BLaER1 (cell line): ENCODE measurements around the gene FAM149B1.

Source experiments
- H3K27ac ChIP-seq: shearing (Covaris generic); formaldehyde crosslinking; 2 replicates; pipeline ENCODE4 v1.8.1; 2022
- H3K27me3 ChIP-seq: shearing (Covaris generic); formaldehyde crosslinking; 2 replicates; pipeline ENCODE4 v1.8.1; 2022
- H3K36me3 ChIP-seq: shearing (Covaris generic); formaldehyde crosslinking; 2 replicates; pipeline ENCODE4 v1.8.1; 2022
- H3K4me1 ChIP-seq: shearing (Covaris generic); formaldehyde crosslinking; 2 replicates; pipeline ENCODE4 v1.8.1; 2022
- H3K4me2 ChIP-seq: shearing (Covaris generic); formaldehyde crosslinking; 2 replicates; pipeline ENCODE4 v1.8.1; 2022
- H3K4me3 ChIP-seq: shearing (Covaris generic); formaldehyde crosslinking; 2 replicates; pipeline ENCODE4 v1.8.1; 2022
- H3K9ac ChIP-seq: shearing (Covaris generic); formaldehyde crosslinking; 2 replicates; pipeline ENCODE4 v1.8.1; 2022
- H3K9me3 ChIP-seq: shearing (Covaris generic); formaldehyde crosslinking; 2 replicates; pipeline ENCODE4 v1.8.1; 2022
- H4K20me1 ChIP-seq: shearing (Covaris generic); formaldehyde crosslinking; 2 replicates; pipeline ENCODE4 v1.8.1; 2022
- Cebpa-rat ChIP-seq: shearing (Covaris generic); IDR thresholded peaks from 2 replicates; pipeline ENCODE4 v1.8.1; 2022

The FAM149B1 gene

DNA sequence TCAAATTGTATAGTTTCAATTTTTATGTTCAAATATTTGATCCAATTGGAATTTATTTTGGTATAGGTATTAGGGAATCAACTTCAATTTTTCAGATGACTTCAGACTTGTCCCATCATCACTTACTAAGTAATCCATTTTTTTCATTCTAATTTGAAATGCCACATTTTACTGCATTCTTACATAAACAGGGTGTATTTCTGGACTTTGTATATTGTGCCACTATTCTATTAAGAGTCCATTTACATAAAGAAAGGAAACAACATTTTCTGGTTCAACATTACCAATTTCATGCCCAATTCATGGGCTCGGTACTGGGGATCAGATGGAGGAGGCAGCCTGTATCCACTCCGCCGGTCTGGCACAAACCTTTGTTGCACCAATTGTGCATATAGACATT lies 15.9 kb upstream of the FAM149B1 start:
- Histone ChIP-seq H3K4me2 (no peak overlapping the region), H4K20me1 (0 out of 2 replicates have a peak, but pooled peaks cover 10% of the 10 kb centered on the region), H3K27ac (no peak overlapping the region), H3K9ac (no peak overlapping the region), H3K4me3 (no peak overlapping the region), H3K9me3 (no peaks in the 10 kb centered on the region), H3K36me3 (peaks cover 84% of the 10 kb centered on the region), H3K27me3 (no peaks in the 10 kb centered on the region), H3K4me1 (no peaks in the 10 kb centered on the region)
- no peak for TF ChIP-seq Cebpa-rat

DNA sequence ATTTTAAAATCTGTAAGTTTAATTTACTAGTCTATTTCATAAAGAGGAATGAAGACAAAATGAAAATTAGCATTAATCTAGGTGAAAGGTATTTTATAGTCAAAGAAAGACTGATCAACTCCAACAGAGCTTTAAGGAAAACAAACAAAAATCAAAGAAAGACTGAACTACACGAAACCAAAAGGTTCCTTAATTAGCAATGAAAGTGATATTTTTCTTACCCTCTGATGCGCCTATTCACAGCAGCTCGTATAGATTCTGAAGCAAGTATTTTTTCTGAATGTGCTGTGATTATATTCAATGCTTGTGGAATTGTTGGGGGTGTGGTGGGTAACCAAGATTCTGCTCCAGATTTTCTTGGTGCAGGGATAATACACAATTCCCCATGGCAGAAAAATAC lies 11.9 kb upstream of the FAM149B1 start:
- peaks cover 85% of the 10 kb centered on the region for H3K36me3 ChIP-seq
- no peaks in the 10 kb centered on the region for H3K9me3 ChIP-seq
- TF ChIP-seq Cebpa-rat = no peak
- H3K4me1 ChIP-seq = no peaks in the 10 kb centered on the region
- no peak overlapping the region for H3K4me2 ChIP-seq
- H4K20me1 ChIP-seq = peaks cover 21% of the 10 kb centered on the region
- H3K4me3 ChIP-seq = no peak overlapping the region
- no peak overlapping the region for H3K27ac ChIP-seq
- no peaks in the 10 kb centered on the region for H3K27me3 ChIP-seq
- no peak overlapping the region for H3K9ac ChIP-seq

GRCh38 chr10:73159038-73159648 lies 8.8 kb upstream of the FAM149B1 start:
- no peaks in the 10 kb centered on the region; the same call in 1 of the 2 replicates for H3K4me1 ChIP-seq
- no peak overlapping the region for H3K27ac ChIP-seq
- no peak overlapping the region for H3K9ac ChIP-seq
- no peaks in the 10 kb centered on the region for H3K27me3 ChIP-seq
- peaks cover 51% of the 10 kb centered on the region for H4K20me1 ChIP-seq
- H3K9me3 ChIP-seq = no peaks in the 10 kb centered on the region
- TF ChIP-seq Cebpa-rat = no peak
- H3K36me3 ChIP-seq = peaks cover 81% of the 10 kb centered on the region
- no peak overlapping the region for H3K4me2 ChIP-seq
- H3K4me3 ChIP-seq = no peak overlapping the region

DNA sequence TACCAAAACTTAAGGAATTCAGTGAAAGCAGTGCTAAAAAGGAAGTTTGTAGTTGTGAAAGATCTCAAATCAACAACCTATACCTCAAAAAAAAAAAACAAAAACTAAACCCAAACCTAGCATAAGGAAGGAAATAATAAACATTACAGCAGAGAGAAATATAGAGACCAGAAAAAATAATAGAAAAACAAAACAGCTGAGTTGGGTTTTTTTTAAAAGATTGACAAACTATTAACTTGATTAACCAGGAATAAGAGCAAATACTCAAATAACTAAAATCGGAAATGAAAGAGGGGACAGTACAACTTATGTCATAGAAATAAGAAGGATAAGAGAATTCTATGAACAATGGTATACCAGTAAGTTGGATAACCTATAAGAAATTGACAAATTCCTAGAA lies 6.8 kb upstream of the FAM149B1 start:
- peaks cover 72% of the 10 kb centered on the region for H3K36me3 ChIP-seq
- no peaks in the 10 kb centered on the region for H3K27me3 ChIP-seq
- H4K20me1 ChIP-seq = peaks cover 66% of the 10 kb centered on the region
- H3K4me2 ChIP-seq = no peak overlapping the region
- H3K27ac ChIP-seq = no peak overlapping the region
- no peaks in the 10 kb centered on the region for H3K9me3 ChIP-seq
- no peak overlapping the region for H3K9ac ChIP-seq
- H3K4me1 ChIP-seq = peaks cover 3% of the 10 kb centered on the region; the same call in 1 of the 2 replicates
- H3K4me3 ChIP-seq = no peak overlapping the region
- no peak for TF ChIP-seq Cebpa-rat

DNA sequence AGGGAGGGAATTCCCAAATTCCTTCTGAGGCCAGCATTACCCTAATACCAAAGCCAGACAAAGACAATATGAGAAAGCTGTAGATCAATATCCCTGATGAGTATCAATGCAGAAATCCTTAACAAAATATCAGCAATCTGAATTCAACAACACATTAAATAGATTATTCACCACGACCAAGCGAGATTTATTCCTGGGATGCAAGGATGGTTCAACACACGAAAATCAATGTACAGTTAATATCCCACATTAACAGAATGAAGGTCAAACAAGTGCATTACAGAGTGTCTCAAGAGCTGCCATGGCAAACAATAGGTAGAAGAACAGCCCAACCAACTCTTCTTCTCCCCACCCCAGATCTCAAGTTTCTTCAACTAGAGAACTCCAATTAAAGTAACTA lies 6.3 kb upstream of the FAM149B1 start:
- H3K9me3 ChIP-seq = no peaks in the 10 kb centered on the region
- H3K36me3 ChIP-seq = peaks cover 66% of the 10 kb centered on the region

DNA sequence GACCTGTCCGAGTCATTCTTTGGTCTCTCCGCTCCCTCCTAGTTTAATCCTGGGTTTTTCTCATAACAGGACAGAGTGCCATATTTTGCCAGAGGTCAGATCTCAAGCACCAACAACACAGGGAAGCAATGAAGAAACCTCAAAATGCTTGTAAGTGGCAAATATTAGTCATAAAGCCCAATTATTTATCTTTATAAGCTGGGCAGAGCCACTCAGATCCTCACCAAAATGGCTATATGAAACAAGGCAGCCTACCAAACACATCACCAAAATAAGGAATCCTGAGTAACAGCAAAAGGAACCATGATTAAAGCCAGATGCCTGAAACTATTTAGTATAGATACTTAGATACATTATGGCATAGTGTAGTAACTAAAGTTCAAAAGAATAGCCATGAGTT lies 4.8 kb upstream of the FAM149B1 start:
- H3K4me2 ChIP-seq = no peak overlapping the region
- H4K20me1 ChIP-seq = peaks cover 66% of the 10 kb centered on the region
- H3K27me3 ChIP-seq = no peaks in the 10 kb centered on the region
- peaks cover 52% of the 10 kb centered on the region for H3K36me3 ChIP-seq
- no peak overlapping the region for H3K27ac ChIP-seq
- H3K9me3 ChIP-seq = no peaks in the 10 kb centered on the region
- peaks cover 15% of the 10 kb centered on the region for H3K4me1 ChIP-seq
- no peak for TF ChIP-seq Cebpa-rat
- H3K4me3 ChIP-seq = no peak overlapping the region
- 0 out of 2 replicates have a peak overlapping the region, but pooled peaks have one; percentile 17 for H3K9ac ChIP-seq

More for the DNA sequence above, 6.3 kb upstream of the FAM149B1 start:
- H3K9ac ChIP-seq = no peak overlapping the region
- no peaks in the 10 kb centered on the region for H3K27me3 ChIP-seq
- H3K4me2 ChIP-seq = no peak overlapping the region
- no peak for TF ChIP-seq Cebpa-rat
- peaks cover 66% of the 10 kb centered on the region for H4K20me1 ChIP-seq
- H3K4me1 ChIP-seq = peaks cover 9% of the 10 kb centered on the region
- H3K27ac ChIP-seq = no peak overlapping the region
- H3K4me3 ChIP-seq = no peak overlapping the region

GRCh38 chr10:73166972-73167371 lies 947 bp upstream of the FAM149B1 start:
- peaks cover 30% of the 10 kb centered on the region for H3K36me3 ChIP-seq
- H3K9me3 ChIP-seq = no peaks in the 10 kb centered on the region
- no peak for TF ChIP-seq Cebpa-rat
- peak overlapping the region; percentile 90 for H3K9ac ChIP-seq
- peak overlapping the region; percentile 77 for H3K4me3 ChIP-seq
- peak overlapping the region; percentile 76 for H3K4me2 ChIP-seq
- H3K4me1 ChIP-seq = peaks cover 27% of the 10 kb centered on the region
- H3K27ac ChIP-seq = no peak overlapping the region; the same call in 1 of the 2 replicates
- peaks cover 37% of the 10 kb centered on the region for H4K20me1 ChIP-seq
- H3K27me3 ChIP-seq = no peaks in the 10 kb centered on the region

- H3K9me3 ChIP-seq = no peaks in the 10 kb centered on the region
- H3K9ac ChIP-seq = peak overlapping the region; percentile 90
- peak overlapping the region; percentile 86 for H3K27ac ChIP-seq
- H4K20me1 ChIP-seq = peaks cover 32% of the 10 kb centered on the region
- peak overlapping the region; percentile 76 for H3K4me2 ChIP-seq
- peaks cover 27% of the 10 kb centered on the region for H3K4me1 ChIP-seq
- H3K4me3 ChIP-seq = peak overlapping the region; percentile 77
- TF ChIP-seq Cebpa-rat = no peak
- no peaks in the 10 kb centered on the region for H3K27me3 ChIP-seq
- peaks cover 26% of the 10 kb centered on the region for H3K36me3 ChIP-seq
Observed at GRCh38 chr10:73167458-73167782, 499 bp upstream of the FAM149B1 start.

GRCh38 chr10:73168465-73168803 lies 515 bp downstream of the FAM149B1 start:
- Histone ChIP-seq H3K4me1 (peaks cover 27% of the 10 kb centered on the region), H3K4me2 (peak overlapping the region; percentile 96), H3K9ac (peak overlapping the region; percentile 90), H3K9me3 (no peaks in the 10 kb centered on the region), H3K36me3 (peaks cover 15% of the 10 kb centered on the region), H3K27me3 (no peaks in the 10 kb centered on the region), H3K27ac (peak overlapping the region; percentile 86), H4K20me1 (peaks cover 22% of the 10 kb centered on the region), H3K4me3 (peak overlapping the region; percentile 77)
- no peak for TF ChIP-seq Cebpa-rat

DNA sequence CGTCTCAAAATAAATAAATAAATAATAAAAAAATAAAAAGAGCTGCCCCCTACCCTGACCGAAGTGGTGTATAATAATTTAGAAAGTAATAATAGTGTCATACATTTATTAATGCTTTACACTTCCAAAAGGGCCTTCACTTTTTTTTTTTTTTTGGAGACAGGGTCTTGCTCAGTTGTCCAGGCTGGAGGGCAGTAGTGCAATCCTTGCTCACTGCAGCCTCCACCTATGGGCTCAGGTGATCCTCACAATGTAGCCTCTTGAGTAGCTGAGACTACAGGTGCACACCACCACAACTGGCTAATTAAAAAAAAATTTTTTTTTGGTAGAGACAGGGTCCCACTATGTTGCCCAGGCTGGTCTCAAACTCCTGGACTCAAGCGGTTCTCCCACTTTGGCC lies 1.4 kb downstream of the FAM149B1 start:
- Histone ChIP-seq H3K9me3 (no peaks in the 10 kb centered on the region), H3K27me3 (no peaks in the 10 kb centered on the region), H3K4me2 (peak overlapping the region; percentile 96), H3K4me3 (peak overlapping the region; percentile 77; the same call in 1 of the 2 replicates), H3K27ac (no peak overlapping the region), H3K9ac (no peak overlapping the region), H3K4me1 (peaks cover 27% of the 10 kb centered on the region), H3K36me3 (peaks cover 7% of the 10 kb centered on the region; the same call in 1 of the 2 replicates), H4K20me1 (peaks cover 13% of the 10 kb centered on the region)
- no peak for TF ChIP-seq Cebpa-rat

- Histone ChIP-seq H3K36me3 (peaks cover 32% of the 10 kb centered on the region), H3K27me3 (no peaks in the 10 kb centered on the region), H3K27ac (no peak overlapping the region), H3K9ac (no peak overlapping the region), H3K4me1 (peaks cover 12% of the 10 kb centered on the region), H4K20me1 (no peaks in the 10 kb centered on the region), H3K4me2 (no peak overlapping the region), H3K9me3 (no peaks in the 10 kb centered on the region), H3K4me3 (no peak overlapping the region)
- TF ChIP-seq Cebpa-rat = no peak
Observed at GRCh38 chr10:73172867-73173266, 4.9 kb downstream of the FAM149B1 start.
